HG03575 (cell line): ENCODE data around the gene APEX1.

Experiments
- ATAC-seq: cut with Tn5 transposase; IDR thresholded peaks from one replicate; pipeline ENCODE4 v1.9.1; 2021; ENCODE audit not compliant: unreplicated experiment, insufficient number of reproducible peaks, low FRiP score; ENCODE audit errors: extremely low read depth

APEX1 gene

DNA sequence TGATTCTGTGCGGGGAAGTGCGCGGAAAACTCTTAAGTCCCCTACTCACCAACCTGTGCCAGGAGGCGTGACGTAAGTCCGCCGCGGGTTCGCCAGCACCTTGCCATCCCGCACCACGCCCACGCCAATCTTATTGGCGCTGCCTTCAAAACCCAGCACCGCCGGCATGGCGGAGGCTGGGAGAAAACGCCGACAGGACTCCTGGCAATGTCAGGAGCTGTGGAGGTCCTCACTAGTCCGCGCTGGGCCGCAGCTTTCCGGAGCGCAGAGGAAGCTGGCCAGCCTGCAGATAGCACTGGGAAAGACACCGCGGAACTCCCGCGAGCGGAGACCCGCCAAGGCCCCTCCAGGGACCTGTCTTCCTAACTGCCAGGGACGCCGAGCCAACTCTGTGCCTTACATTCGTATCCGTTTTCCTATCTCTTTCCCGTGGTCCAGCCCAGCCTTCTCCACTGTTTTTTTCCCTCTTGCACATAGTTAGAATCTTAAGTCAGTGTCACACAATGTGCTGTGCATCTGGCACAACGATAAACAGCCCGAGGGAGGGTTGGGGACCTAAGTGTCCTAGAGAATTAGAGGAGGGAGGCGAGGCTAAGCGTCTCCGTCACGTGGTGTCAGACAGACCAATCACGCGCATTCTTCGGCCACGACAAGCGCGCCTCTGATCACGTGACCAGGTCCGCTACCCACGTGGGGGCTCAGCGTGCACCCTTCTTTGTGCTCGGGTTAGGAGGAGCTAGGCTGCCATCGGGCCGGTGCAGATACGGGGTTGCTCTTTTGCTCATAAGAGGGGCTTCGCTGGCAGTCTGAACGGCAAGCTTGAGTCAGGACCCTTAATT lies at the start of gene APEX1, which contains the start of gene OSGEP:
TSS of gene APEX1 (plus strand) at position 711 of the 839 bp plus-strand sequence. CDS start 420 bp downstream, outside the sequence.
TSS of gene OSGEP (minus strand) at position 297 of the 839 bp plus-strand sequence. CDS start at position 168, 129 bp downstream.
- ATAC-seq: peak; percentile 63

DNA sequence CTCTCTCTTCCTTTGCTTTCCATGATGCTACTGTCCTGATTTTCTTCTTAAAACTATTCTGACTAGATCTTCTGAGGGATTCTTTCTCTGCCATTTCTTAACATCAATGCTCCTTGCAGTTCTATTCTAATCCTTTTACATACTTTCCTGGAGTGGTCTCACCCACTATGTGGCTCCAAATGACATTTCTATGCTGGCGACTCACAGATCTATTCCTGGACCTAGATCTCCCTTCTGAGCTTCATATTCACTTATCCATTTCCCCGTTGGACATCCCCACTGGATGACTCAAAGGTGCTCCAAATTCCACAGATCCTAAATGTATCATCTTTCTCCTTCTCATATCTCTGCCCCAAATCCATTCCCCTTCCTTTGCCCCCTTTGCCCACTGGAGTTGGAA lies 45.8 kb upstream of the APEX1 start:
- ATAC-seq: no peak

DNA sequence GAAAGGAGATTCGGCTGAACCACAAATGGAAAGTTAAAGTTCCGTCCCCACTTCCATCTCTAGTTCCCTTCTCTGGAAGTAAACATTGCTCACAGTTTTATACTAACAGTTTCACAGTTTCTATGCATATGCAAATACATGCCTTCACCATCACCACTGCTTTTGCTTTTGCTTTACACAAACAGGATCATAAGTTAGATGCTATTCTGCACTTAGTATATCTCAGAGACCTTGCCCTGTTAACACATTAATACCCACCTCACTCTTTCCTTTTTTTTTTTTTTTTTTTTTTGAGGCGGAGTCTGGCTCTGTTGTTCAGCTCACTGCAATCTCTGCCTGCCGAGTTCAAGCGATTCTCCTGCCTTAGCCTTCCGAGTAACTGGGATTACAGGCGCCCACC lies 42.6 kb upstream of the APEX1 start:
- ATAC-seq: no peak

DNA sequence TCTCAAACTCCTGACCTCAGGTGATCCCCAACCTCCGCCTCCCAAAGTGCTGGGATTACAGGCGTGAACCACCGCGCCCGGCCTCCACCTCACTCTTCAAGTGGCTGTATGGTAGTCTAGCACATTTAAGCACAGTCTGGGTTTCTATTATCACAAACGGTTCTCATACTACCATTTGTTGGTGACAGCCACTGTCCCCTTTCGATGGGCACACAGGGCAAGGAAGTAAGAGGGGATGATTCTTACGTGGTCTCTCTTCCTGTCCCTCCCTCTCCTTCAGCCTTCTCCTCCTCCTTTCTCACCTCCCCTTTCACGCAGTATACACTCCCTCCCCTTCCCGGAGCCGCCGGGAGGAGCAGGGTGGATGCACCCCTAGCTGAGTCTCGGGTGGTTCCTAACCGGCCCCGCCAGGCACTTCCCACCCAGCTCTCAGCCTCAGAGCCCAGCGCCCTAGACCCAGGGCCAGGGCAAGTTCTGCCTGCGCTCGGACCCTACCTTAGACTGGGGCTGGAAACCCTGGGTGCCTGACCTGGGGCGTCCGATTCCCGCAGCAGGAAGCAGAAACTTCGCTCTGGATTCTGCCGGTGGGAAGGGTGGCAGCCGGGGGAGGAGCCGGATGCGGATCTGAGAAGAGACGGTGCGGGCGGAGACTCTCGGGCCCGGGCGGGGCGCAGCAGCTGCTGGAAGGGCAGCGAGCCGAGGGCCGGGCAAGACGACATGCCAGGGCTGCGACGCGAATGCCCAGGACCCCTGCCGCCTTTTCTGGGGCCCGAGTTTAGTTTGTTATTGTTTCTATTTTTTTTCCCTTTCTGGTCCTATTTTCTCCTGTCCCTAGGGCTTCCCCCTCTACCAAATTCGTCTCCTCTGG lies 41.9 kb upstream of the APEX1 start, which contains the start of gene TEP1:
TSS of gene TEP1 (minus strand) at position 626 of the 868 bp plus-strand sequence. CDS start 5,062 bp downstream, outside the sequence.
- ATAC-seq: no peak

DNA sequence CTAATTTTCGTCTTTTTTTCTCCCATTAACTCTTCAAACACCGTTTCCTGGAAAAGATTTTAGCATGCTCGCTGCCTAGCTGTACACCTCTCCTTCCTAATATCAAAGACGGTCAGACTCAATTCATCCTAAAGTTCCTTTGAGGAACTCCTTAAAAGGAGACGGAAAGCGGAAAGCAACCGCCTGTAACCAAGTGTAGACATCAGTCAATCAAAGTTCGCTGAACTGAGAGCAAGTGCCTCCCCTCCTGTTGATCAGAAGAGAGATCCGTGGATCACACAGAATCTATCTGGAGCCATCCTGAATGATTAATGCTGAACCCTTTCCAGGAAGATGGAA lies 41.3 kb upstream of the APEX1 start:
- ATAC-seq: no peak

DNA sequence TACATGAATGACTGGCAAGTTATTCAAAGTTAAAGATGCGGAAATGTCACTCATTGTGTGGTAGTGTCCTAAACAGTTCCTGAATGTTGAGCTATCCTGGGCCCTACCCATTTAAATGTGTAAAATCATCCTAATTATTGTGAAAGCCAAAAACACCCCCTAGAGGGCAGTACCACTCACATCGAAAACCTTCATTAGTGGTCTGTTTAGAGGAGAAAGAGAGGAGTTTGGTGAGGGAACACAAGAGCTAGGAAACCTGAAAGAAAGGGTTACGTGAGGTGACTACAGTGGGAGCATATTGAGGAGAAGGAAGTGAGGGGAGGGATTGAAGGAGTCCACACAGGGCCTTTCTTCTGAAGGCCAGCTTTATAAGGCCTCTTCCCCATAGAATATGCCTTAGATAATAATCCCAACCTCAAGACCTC lies 39.2 kb upstream of the APEX1 start:
- peak; percentile 31 for ATAC-seq

DNA sequence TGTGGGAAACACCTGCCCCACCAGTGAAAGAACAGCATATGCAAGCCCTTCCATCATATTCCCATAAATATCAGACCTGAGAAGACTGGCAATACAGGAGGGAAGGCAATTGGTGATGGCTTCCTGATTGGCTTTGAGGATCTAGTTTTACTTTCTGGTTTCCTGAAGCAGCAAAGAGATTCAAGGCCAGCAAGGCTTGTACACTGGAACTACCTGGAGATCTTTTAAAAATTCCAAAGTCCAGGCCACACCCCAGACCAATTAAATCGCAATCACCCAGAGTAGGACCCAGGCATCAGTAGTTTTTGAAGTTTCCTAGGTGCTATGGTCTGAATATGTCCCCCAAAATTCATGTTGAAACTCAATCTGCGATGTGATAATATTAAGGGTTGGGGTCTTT lies 38.8 kb upstream of the APEX1 start:
- no peak for ATAC-seq

DNA sequence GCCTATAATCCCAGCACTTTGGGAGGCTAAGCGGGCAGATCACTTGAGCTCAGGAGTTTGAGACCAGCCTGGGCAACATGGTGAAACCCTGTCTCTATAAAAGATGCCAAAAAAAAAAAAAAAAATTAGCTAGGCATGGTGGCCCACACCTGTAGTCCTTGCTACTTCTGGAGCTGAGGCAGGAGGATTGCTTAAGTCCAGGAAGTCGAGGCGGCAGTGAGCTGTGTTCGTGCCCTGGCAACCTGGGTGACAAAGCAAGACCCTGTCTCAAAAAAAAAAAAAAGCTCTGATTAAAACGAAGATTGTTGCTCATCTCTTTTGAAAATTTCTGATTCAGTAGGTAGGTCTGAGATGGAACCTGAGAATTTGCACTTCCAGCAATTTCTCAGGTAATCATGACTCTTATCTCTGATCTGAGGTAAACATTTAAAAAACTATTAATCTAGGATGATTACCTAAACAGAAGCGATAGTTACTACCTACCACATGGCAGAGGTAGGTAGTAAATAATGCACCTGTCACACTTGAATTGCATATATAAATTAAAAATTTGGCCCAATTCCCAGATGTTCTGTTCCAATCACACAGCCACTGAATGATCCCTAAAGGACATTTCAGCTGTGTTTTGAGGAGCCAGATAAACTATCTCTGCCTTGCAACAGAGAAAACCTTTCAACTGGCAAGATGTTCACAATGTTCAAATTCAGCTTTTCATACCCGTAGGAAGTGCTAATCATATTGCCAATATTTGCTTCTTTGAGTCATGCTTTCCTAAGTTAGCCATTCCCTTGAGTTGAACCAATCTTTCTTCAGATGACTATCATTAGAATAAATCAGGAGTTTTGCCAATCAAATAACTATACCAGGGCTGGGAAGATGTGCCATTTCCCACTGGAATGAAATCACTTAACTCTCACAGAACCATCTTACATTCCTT lies 37.5 kb upstream of the APEX1 start:
- no peak for ATAC-seq

DNA sequence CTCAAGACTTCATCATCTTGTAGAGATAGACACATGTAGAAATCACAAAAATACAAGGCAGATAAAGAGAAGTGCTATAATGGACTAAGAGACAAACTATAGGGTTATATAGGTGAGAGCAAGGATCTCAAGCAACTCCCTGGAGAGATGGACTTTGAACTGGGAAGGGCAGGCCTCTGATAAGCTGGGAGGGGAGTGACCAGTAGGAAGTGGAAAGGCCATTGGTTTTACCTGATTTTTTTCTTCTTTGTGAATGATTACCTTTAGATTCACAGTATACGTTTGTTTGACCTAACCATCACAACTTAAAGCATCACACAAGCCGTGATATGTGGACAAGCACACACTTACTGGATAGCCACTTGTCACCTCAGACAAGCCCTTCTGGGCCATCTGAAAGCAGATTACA lies 36.5 kb upstream of the APEX1 start:
- ATAC-seq: no peak

DNA sequence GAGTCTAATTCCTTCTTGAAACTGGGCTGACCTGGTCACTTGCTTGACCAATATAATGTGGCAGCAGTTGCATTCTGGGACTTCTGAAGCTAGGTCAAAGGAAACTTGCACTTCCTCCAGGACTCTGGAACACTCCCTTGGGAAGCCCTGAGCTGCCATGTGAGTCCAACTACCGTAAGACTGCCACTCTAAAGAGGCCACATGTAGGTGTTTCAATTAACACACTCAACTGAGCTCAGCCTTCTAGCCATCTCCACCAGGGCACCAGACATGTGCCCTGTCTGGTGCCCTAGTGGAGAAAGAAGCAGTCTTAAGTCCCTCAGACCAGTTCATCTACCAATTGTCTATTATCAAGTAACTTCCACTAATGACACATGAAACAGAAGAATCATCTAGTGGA lies 35.6 kb upstream of the APEX1 start:
- ATAC-seq: no peak

DNA sequence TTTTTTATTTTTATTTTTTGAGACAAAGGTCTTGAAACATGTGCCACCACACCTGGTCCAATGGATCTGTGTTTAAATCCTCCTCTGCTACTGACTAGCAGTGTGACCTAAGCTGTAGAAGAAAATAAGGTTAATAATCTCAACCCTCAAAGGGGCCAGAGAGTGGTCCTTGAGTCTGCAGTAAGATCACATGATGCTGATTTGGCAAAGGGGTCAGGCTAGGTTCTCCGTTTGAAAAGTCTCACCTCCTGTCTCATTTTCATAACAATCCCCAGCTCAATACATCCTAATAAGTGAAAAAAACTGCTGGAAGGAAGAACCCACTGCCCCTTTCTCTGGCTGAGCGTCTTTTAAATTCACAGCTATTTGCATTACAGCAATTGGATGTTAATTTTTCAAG lies 33.8 kb upstream of the APEX1 start:
- no peak for ATAC-seq

DNA sequence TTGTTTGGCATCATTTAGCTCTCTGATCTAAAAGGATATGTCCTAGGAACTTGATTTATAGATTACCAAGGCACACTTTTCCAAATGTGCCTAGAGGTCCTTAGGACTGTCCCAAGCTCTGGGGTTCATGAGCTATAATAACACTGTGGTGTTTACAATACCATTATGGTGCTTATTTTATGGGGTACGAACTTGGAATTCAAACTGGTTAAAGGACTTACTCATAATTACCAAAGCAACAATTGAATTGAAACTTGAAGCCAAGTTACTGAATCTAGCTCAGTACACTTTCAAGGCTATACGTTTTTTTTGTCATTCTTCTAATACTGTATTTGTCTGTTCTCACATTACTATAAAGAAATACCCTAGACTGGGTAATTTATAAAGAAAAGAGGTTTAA lies 32.1 kb upstream of the APEX1 start:
- ATAC-seq: no peak

DNA sequence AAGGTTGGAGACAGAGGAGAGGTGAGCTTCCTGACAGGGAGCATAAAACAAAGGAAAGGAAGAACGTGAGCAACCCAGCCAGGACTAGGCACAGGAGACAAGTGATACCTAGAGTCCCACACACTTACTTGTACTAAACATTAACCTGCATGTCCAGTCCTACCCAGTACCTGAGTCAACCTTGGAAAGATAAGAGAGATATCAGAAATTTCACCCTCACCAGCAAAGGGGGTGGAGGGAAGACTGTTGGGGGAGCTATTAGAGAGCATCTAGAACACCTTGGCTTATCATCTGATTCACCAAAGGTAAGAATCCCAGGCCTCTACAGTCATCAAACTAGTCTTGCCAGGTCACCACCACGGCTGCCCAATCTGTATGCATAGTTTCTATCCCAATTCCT lies 30.2 kb upstream of the APEX1 start:
- ATAC-seq: no peak

DNA sequence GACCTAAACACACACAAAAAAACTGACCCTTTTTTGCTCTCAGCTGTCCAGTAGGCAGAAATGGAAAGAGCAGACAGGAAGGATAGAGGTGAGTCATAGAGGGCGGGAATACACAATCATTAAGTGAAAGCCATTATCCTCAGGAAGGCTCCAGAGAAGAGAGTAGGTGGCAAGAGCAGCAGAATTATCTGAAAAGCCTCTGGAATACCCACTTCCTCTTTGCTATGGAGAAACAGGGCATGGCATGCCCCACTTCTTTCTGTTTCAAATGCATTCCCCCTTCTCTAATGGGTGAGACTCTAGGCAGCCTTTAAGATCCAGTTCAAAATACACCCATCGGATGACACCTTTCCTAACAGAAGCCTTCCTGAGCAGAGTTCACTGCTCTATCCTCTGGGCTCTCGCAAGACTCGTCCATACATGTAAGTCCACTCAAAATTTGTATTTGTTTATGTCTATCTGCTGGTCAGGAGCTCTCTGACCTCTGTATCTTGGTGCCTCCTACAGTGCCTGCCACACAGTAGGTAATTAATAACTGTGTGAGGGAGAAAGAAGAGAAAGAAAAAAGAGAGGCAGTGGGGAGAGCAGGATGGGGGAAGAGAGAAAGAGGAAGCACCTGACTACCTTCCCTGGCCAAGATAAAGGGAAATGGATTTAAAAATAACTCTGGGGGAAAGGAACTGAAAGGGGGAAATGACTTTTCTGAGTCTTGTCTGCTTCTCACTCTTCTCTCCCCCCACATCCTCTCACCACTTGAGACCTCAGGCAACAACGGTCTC lies 27.6 kb upstream of the APEX1 start:
- ATAC-seq: no peak

DNA sequence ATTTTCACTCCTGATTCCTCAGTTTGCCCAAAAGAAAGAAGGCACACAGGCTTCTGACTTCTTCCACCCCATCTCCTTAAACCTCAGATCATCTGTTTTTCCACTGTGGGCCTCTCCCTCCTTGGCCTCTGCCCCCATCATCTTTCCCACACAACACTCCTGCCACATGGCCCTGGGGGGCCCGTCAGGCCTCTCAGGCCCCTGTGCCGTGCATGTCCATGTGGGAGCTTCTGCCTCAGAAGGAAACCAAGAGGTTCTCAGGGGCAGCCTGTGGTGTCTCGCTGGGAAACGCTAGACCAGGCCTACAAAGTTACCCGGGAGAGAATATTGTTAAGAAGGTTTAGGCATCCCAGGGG lies 27.0 kb upstream of the APEX1 start:
- ATAC-seq: no peak

DNA sequence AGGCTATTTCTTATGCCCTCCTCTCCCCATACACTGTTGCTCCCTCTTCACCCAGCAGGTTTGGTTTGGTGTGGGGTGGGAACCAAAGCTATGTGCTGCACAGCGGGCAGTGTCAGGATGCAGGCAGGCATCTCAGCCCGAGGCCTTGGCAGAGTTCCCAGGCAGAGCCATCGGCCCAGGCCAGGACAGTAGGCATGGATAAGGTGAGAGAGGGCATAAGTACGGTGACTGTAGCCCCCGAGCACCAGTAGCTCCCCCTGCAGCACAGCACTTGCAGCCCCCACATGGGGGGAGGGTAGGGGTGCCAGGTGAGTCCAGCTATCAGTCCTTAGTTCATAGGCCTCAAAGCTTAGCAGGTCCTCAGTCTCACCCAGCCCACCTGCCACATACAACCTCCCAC lies 26.2 kb upstream of the APEX1 start:
- ATAC-seq: no peak

DNA sequence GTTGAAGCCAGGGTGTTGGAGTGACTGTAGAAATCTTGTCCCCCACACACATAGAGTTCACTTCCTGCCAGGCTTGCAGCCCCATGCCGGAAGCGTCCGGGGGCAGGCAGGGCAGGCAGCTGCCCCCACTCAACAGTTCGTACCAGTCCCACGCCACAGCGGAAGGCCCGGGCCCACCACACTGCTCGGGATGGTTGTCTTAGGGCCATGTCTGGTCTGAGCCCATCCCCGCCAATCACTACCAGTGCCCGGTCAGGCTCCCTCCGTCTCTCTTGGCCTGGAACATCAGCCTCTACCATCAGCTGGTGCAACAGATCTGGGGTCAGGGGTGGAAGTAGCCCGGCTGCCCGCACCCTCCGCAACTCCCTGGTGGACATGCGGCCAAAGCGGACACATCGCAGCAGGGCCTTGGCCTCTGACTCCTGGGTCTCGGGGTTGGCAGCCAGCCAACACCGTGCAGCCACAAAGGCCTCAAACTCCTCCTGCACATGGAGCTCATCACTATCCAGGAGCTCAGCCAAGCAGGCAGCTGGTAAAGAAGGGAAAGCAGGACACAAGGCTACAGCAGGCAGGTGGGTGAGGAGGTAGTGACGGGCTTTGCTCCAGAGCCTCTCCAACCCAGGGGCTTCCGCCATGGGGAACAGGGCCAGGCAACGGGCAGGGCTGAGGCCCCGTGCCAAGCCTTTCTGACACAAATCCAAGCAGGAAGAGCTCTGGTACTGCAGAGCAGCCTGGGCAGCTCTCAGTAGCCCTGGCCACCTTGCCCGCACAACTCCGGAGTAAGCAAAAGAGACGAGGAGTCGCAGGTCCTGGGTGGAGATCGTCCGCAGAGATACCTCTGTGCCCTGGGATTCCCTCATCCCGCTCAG lies 25.0 kb upstream of the APEX1 start:
- no peak for ATAC-seq
